ENCODE data around the gene TEAD3.

The TEAD3 gene

DNA sequence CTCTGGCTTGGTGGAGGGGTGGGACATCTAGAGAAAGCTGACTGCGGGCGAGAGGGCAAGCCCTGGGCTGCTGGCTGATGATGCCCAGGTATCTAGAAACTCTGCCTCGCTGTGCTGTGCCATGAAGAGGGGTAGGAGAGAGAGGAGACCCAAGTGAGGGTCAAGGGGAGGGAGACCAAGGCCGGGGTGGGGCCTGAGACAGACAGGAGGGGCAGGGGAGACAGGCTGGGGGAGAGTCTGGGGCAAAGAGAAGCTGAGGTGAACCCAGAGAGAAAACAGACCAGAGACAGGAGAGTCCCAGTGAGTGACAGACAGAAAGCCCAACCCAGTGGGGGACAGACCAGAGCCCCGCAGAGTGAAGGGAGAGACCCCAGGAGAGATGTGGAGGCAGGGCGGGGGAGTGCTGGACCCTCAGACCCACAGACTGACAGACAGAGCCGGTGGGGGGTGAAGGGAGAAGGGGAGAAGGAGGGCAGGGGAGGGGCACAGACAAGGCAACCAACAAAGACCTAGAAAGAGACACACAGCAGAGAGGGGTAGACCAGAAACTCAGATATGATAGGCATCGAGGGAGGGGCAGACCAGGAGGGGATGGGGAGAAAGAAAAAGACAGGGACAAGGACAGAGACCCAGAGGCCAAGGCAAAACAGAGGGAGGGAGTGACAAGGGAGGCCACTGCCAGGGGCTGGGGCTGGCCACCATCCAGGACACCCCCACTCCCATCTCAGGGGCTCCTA, 5.9 kb downstream of the TEAD3 start:
- DNase-seq, result no peak

- DNase-seq, result no peak
Measured at GRCh38 chr6:35489995-35490791, 6.7 kb downstream of the TEAD3 start.

GRCh38 chr6:35489066-35489465, 7.8 kb downstream of the TEAD3 start:
- DNase-seq, result no peak

- no peak for DNase-seq
Measured at GRCh38 chr6:35488517-35488862, 8.4 kb downstream of the TEAD3 start.

DNA sequence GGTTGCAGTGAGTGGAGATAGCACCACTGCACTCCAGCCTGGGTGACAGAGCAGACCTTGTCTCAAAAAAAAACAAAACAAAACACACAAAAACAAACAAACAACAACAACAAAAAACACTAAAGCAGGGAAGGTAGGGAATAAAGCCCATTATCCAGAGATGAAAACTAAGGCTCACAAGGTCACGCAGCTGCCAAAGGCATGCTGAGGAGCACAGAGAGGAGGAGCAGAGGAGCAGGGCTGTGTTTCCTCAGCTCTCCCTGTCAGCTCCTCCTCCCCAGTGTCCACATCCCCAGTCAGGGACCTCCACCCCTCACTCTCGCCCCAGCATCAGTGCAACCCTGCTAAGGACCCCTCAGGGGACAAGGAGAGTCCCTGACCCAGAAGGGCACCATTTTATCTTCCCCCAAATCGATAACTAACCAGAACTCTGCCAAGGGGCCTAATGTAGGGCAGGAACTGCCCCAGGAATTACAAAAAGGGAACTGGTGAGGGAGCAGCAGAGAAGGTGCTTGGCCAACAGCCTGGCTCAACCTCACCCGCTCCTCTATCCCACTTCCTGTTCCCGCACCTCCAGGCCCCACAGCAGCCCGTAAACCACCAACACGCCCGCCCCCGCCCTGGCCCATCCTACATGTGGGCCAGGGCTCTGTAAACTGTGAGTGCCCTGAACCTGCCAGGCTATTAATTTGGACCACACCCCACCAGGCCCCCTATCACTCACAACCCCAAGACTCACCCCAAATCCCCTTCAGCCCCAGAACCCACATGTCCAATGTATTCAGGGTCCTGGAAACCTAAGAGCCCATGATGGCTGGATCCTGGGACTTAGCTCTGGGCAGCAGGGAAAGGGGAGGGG, 9.0 kb downstream of the TEAD3 start:
- DNase-seq, result no peak

DNA sequence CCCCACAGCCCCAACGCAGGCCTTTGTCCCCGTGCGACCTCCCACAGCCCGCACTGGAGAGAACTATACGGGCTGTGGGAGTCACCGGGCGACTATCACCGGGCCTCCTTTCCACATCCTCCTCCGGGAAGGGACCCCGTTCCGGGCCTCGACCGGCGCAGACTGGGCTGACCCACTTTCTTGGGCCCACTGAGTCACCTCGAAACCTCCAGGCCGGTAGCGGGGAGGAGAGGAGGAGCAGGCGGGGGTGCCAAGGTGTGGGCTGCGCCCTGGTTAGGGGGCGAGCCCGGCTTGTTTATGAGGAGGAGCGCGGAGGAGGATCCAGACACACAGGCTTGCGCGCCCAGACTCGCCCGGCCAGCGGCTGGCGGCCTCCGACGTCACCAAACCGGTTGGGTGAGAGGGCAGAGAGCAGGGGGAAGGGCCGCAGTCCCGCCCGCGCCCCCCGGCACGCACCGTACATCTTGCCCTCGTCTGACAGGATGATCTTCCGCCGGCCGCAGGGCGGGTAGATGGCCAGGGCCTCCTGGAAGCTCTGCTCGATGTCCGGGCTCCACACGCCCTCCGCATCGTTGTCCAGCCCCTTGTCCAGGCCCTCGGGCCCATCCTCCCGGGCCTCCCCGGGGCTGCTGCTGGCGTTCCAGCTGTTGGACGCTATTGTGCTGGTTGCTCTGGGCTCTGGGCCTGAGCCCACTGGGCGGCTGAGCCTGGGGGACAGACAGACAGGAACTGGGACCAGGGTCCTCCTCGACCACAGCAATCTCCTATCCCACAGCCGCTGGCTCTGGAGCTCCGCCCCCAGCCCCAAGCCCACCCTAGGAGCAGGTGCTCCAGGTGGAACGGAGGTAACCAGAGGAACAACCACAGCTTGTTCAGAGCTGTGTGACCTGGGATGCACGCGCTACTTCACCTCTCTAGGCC, 10.6 kb downstream of the TEAD3 start:
- no peak for DNase-seq

DNA sequence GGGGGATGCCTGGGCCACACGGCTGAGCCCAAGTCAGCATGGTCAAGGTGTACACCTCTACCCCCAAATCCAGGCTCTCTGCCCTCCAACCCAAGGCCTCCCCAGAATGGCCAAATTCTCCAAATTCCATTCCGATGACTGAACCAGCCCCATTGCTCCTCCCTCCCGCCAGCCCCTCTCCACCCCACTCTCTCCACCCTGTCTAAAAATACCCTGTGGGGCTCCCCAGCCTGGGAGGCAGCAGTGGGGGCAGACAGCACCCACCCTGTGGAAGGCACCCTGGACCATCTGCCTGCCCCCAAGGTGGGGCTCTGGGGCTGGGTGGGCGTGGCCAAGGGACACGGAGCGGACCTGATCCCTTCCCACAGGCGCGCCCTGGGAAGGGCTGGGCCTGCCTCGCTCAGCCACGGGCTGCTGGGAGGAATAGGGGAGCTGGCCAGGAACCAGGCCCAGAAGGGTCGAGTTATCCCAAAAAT, 11.4 kb downstream of the TEAD3 start:
- DNase-seq, result no peak

DNA sequence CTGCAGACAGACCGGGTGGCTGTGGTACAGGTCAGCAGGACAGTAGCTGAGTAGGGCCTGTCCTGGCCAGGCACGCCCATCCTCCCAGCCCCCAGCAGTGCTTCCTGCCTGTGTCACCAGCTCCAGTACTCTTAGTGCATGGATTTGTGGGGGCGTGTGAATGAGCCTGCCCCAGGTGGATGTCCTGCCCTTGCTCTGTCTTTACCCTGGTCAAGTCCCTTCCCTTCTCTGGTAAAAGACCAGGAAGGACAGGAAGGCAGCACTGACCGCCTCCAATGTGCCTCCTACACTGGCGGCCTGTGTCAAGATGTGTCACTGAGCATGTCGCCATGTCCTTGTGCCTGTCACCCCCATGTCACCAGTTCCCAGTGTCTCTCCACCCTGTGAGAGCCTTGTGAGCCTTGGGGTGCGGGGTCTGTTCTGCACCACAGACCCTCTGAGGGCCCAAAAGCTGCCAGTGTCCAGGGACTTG, 11.9 kb downstream of the TEAD3 start:
- no peak for DNase-seq

DNA sequence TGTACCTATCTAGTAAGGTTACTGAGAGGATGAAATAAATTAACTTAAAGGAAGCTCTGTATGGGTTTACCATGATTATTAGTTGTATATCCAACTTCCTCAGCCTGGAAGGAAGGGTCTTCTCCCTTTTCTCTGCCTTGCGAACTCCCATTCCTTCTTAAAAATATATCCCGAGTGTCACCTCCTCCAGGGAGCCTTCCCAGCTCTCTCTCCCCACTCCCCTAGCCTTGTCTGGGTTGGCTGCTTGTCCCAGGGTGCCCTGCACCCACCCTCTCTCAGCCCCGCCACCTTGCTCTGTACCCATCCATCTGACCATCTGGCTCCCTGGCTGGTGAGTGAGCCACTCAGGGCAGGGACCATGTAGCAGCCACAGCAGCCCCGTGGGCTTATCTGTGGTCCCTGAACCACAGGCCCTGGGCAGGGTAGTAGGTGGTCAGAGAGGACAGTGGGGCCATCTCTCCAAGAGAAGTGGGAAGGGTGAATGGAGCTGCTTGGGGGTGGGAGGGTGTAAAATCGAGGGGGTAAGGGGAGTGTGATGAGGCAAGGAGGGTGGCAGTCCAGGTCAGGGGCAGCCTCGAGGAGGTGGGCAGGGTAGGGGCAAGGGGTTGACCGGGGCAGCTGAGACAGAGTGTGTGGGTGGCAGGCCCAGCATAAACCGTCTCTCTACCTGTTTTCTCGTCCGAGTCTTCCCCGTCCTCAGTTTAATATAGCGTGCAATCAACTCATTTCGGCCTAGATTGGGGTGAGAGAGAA, 12.8 kb downstream of the TEAD3 start:
- no peak for DNase-seq

DNA sequence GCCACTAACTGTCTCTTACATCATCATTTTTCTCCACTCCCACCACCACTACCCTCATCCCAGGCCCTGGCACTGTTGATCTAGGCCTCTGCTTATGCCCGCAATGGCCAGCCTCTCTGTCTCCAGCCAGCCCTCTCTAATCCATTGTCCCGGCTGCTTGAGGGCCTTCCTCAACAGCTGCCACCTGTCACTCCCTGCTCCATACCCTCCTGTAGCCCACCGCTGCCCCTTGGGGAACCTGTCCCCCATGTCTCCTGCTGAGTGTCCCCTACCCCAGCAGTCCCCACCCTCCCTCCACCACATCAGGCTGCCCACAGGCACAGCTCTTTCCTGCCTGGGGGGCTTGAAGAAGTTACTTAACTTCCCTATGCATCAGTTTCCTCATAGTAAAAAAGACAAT, 13.4 kb downstream of the TEAD3 start:
- no peak for DNase-seq

DNA sequence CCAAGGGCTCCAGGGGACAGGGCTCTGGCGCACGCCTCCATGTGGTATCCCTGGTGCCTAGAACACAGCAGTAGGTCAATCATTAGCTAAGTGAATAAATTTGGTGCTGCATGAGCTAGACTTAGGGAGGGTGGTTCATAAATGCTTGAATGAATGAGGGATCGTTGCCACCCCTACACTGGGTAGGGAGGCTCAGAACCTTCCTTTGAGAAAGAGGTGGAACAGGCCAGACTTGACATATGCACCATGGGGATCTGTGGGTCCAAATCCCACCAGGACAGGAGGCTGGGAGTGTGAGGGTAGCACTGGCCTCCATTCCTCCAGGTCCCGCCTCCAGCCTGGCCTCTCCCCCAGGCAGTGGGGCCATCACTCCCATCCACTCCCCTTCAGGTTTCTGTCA, 13.8 kb downstream of the TEAD3 start:
- no peak for DNase-seq

- DNase-seq, result no peak
Measured at GRCh38 chr6:35481226-35481625, 15.7 kb downstream of the TEAD3 start.

GRCh38 chr6:35480176-35480575, 16.7 kb downstream of the TEAD3 start:
- no peak for DNase-seq

DNA sequence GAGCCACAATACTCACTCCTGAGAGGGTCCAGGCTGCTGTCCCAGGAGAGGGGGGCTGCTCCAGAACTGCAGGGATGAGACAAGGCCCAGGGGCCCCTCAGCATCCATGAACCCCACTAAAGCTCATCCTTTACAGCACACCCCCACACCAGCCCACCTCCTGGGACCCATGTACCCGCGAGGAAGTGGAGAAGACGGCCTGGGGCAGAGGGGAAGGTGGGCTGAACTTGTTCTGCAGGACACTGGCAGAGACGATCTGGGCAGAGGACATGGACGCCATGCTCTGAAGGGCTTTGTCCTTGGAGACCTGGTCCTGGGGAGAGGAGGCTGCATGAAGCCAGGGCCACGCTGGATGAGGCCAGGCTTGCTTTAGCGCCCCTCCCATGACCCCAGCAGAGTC, 18.6 kb downstream of the TEAD3 start:
- no peak for DNase-seq

GRCh38 chr6:35477551-35478179, 19.2 kb downstream of the TEAD3 start:
- DNase-seq, result no peak

GRCh38 chr6:35477028-35477427, 19.9 kb downstream of the TEAD3 start:
- DNase-seq, result no peak

GRCh38 chr6:35476004-35476403, 20.9 kb downstream of the TEAD3 start:
- no peak for DNase-seq

DNA sequence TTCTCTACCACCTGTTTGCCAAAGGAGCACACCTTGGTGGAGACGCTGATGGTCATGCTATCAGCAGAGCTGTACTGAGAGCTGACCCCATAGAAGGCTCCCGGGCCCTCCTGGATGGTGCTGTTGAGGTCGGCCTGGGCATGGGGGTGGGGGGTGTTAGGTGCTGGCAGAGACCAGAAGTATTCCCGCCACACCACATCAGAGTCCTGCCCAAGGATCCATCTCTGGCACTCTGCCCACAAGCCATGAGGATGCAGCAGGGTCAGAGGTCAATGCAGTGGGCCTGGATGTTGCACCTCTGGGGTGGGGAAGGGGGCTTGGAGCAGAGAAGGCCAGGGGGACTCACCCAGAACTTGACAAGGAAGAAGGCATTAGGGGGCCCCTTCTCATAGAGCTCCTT, 21.3 kb downstream of the TEAD3 start:
- no peak for DNase-seq

DNA sequence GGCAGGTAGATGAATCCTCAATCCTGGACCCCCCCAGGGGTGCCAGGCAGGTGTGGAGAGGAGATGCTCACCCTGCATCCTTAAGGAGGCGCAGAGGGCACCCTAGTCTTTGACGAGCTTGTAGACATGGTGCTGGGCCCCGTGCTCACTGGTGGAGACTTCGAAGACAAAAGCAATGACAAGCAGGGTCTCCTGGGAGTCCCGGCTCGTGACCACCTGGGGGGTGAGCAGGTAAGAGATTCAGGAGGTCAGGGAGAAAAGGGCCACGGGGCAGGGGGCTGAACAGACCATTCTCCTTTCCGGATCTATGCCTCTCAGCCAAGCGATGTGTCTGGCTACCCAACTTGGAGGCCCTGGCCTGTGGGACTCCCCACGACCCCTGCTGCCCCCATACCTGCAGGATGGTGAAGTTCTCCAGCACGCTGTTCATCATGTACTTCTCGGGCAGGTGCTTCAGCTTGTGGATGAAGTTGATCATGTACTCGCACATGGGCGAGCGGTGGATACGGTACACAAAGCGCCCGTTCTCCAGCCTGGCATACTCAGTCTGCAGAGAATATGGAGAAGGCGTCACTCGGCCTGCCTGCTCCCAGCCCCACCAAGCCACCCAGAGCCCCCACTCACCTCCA, 21.8 kb downstream of the TEAD3 start:
- DNase-seq, result no peak

GRCh38 chr6:35474131-35474941, 22.5 kb downstream of the TEAD3 start:
- no peak for DNase-seq

Measured in NK-92 treated with Interleukin-12 subunit alpha and Interleukin-12 subunit beta, amount 100 ng/mL, for 24 hours (cell line).